SK-N-SH (cell line): ENCODE results near the gene TGFBI. TPM values are rescaled to one million over a fixed set of nuclear protein-coding genes. Genes with fewer than 3 reads are reported as not detected.

Source experiments
- CTCF ChIA-PET: fragments of 300-600, 350-600 bp; formaldehyde crosslinking; extraction: SDS; loops from one replicate; lab custom pipeline; 2021; lab: Yijun Ruan, JAX
- POLR2A ChIA-PET: fragments of 350-600 bp; sonication (Branson Sonifier 250); formaldehyde crosslinking; extraction: SDS; loops from one replicate; lab custom pipeline; 2020; ENCODE audit warnings: antibody characterized with exemption, inconsistent platforms; lab: Yijun Ruan, JAX
- DNase-seq: peaks from one replicate; pipeline ENCODE4 v3.0.0; 2012
- H2AFZ ChIP-seq: fragments of 200-600 bp; sonication (generic); 2 replicates; pipeline ENCODE4 v1.8.1; 2016; ENCODE audit warnings: antibody characterized with exemption, mild to moderate bottlenecking, low read depth
- H3F3A ChIP-seq: fragments of 200-600 bp; sonication (generic); replicated peaks from 2 replicates; pipeline ENCODE3; 2016; ENCODE audit warnings: antibody characterized with exemption, mild to moderate bottlenecking; ENCODE audit not compliant: insufficient read depth
- H3K27ac ChIP-seq, 2 experiments: fragments of 200-500 bp in 1 of 2; fragments of 200-600 bp in 1 of 2; sonication (Bioruptor generic) in 1 of 2; sonication (generic), shearing (Covaris generic) in 1 of 2; 2 replicates each; pipeline versions ENCODE4 v1.5.1 to v1.6.1; 2014 to 2016; ENCODE audit warnings: low read depth in 2 of 2, inconsistent platforms in 1 of 2, low read length in 1 of 2, mild to moderate bottlenecking in 1 of 2, mixed read lengths in 1 of 2
- H3K27me3 ChIP-seq: fragments of 200-600 bp; sonication (generic), shearing (Covaris generic); 2 replicates; pipeline ENCODE4 v1.6.1; 2016; ENCODE audit warnings: mixed run types; ENCODE audit not compliant: insufficient read depth
- H3K36me3 ChIP-seq, 2 experiments: fragments of 200-500 bp in 1 of 2; fragments of 200-600 bp in 1 of 2; sonication (Bioruptor generic) in 1 of 2; sonication (generic) in 1 of 2; replicated peaks in 1 of 2; 2 replicates each; pipeline versions ENCODE3 to v1.5.1; 2014 to 2016; ENCODE audit warnings: low read length in 1 of 2, mild to moderate bottlenecking in 1 of 2; ENCODE audit not compliant: insufficient read depth in 2 of 2, control insufficient read depth in 1 of 2
- H3K4me1 ChIP-seq, 2 experiments: fragments of 200-500 bp in 1 of 2; fragments of 200-600 bp in 1 of 2; sonication (Bioruptor generic) in 1 of 2; sonication (generic), shearing (Covaris generic) in 1 of 2; 2 replicates each; pipeline versions ENCODE4 v1.5.1 to v1.6.1; 2014 to 2016; ENCODE audit warnings: low read depth in 1 of 2, low read length in 1 of 2, mixed run types in 1 of 2; ENCODE audit not compliant: insufficient read depth in 2 of 2, control insufficient read depth in 1 of 2
- H3K4me2 ChIP-seq: fragments of 200-600 bp; sonication (generic), shearing (Covaris generic); 2 replicates; pipeline ENCODE4 v1.6.1; 2017; ENCODE audit warnings: mixed run types
- H3K4me3 ChIP-seq, 2 experiments: fragments of 200-500 bp in 1 of 2; fragments of 200-600 bp in 1 of 2; sonication (Bioruptor generic) in 1 of 2; sonication (generic), shearing (Covaris generic) in 1 of 2; 2 replicates each; pipeline versions ENCODE4 v1.5.1 to v1.8.1; 2014 to 2016; ENCODE audit warnings: low read depth in 2 of 2, inconsistent platforms in 1 of 2, low read length in 1 of 2, mild to moderate bottlenecking in 1 of 2, mixed read lengths in 1 of 2, moderate library complexity in 1 of 2
- H3K79me2 ChIP-seq: fragments of 200-600 bp; sonication (generic); 2 replicates; pipeline ENCODE4 v1.8.1; 2017; ENCODE audit warnings: mild to moderate bottlenecking; ENCODE audit not compliant: insufficient read depth
- H3K9ac ChIP-seq: fragments of 200-600 bp; sonication (generic); 2 replicates; pipeline ENCODE4 v1.6.1; 2017; ENCODE audit warnings: mixed run types
- H3K9me2 ChIP-seq: fragments of 200-600 bp; sonication (generic); 2 replicates; pipeline ENCODE4 v1.6.1; 2017; ENCODE audit warnings: mixed run types
- H3K9me3 ChIP-seq: fragments of 200-600 bp; sonication (generic); 2 replicates; pipeline ENCODE4 v1.6.1; 2017; ENCODE audit warnings: mixed run types, mild to moderate bottlenecking, moderate library complexity
- H4K20me1 ChIP-seq: fragments of 200-600 bp; sonication (generic); 2 replicates; pipeline ENCODE4 v1.6.1; 2017; ENCODE audit warnings: mild to moderate bottlenecking, mixed run types; ENCODE audit not compliant: insufficient read depth
- CHD2 ChIP-seq: fragments of 150-350 bp; IDR thresholded peaks from 2 replicates; pipeline ENCODE4 v1.6.1; 2018; ENCODE audit warnings: low read length; ENCODE audit not compliant: partially characterized antibody
- FOXJ3 ChIP-seq: sonication (generic); formaldehyde crosslinking; IDR thresholded peaks from 2 replicates; pipeline ENCODE4 v1.5.1; 2020; ENCODE audit warnings: mild to moderate bottlenecking, missing genetic modification reagents
- FOXM1 ChIP-seq: IDR thresholded peaks from 2 replicates; pipeline ENCODE4 v1.4.0; 2012; ENCODE audit warnings: low read depth, mild to moderate bottlenecking
- GABPA ChIP-seq: IDR thresholded peaks from 2 replicates; pipeline ENCODE4 v1.4.0; 2012; ENCODE audit warnings: low read depth, mild to moderate bottlenecking
- GATA2 ChIP-seq: sonication (generic); formaldehyde crosslinking; IDR thresholded peaks from 2 replicates; pipeline ENCODE4 v1.5.0; 2020; ENCODE audit warnings: mild to moderate bottlenecking, missing genetic modification reagents
- MXI1 ChIP-seq: IDR thresholded peaks from 2 replicates; pipeline ENCODE4 v1.6.1; 2012; ENCODE audit warnings: mild to moderate bottlenecking, low read depth, low read length, improper control_type of control experiment
- NFIC ChIP-seq: IDR thresholded peaks from 2 replicates; pipeline ENCODE4 v1.4.0; 2012; ENCODE audit warnings: borderline replicate concordance
- RAD21 ChIP-seq: IDR thresholded peaks from 2 replicates; pipeline ENCODE4 v1.6.1; 2012; ENCODE audit warnings: mild to moderate bottlenecking, low read length
- REST ChIP-seq: IDR thresholded peaks from 2 replicates; pipeline ENCODE4 v1.6.1; 2012; ENCODE audit warnings: mild to moderate bottlenecking, low read depth, low read length, moderate library complexity
- RFX5 ChIP-seq: IDR thresholded peaks from 2 replicates; pipeline ENCODE4 v1.6.1; 2012; ENCODE audit warnings: mild to moderate bottlenecking, improper control_type of control experiment, low read length
- RXRA ChIP-seq: IDR thresholded peaks from 2 replicates; pipeline ENCODE4 v1.4.0; 2012; ENCODE audit warnings: low read depth, mild to moderate bottlenecking, borderline replicate concordance
- SIN3A ChIP-seq: IDR thresholded peaks from 2 replicates; pipeline ENCODE4 v1.6.1; 2012; ENCODE audit warnings: low read depth, mild to moderate bottlenecking, low read length, moderate library complexity, borderline replicate concordance
- SMC3 ChIP-seq: IDR thresholded peaks from 2 replicates; pipeline ENCODE4 v1.6.1; 2012; ENCODE audit warnings: low read depth, low read length, improper control_type of control experiment
- TAF1 ChIP-seq: IDR thresholded peaks from 2 replicates; pipeline ENCODE4 v1.6.1; 2012; ENCODE audit warnings: low read depth, mild to moderate bottlenecking, low read length, moderate library complexity, borderline replicate concordance
- YY1 ChIP-seq: IDR thresholded peaks from 2 replicates; pipeline ENCODE4 v1.4.0; 2012; ENCODE audit warnings: low read depth, mild to moderate bottlenecking
- WGBS: methylation state at CpG from one replicate; pipeline ENCODE4 v1.1.6; 2017; ENCODE audit warnings: low lambda C conversion rate; 5-methylcytosine and 5-hydroxymethylcytosine counted together
- polyA plus RNA-seq, 3 experiments: library from polyadenylated mRNA; depleted of rRNA; stranded (reverse); fragments of >200 nt; gene quantifications; 2 replicates each; pipeline ENCODE4 v1.2.3, GENCODE V29; 2012
- TF ChIP-seq, protein P1 (sequence below): fragments of 200-600 bp; sonication (generic); IDR thresholded peaks from 2 replicates; pipeline ENCODE4 v1.6.1; 2017; ENCODE audit warnings: antibody characterized with exemption, mild to moderate bottlenecking, moderate library complexity
- TF ChIP-seq, protein P2 (sequence below): IDR thresholded peaks from 2 replicates; pipeline ENCODE4 v1.4.0; 2012; ENCODE audit warnings: low read depth
- TF ChIP-seq, protein P3 (sequence below): IDR thresholded peaks from 2 replicates; pipeline ENCODE4; 2012
- TF ChIP-seq, protein P4 (sequence below): fragments of 150-350 bp; IDR thresholded peaks from 2 replicates; pipeline ENCODE4 v1.6.1; 2017; ENCODE audit warnings: antibody characterized with exemption, low read length, low read depth, borderline replicate concordance

TGFBI gene
- polyA plus RNA-seq, 1 of the 3 experiments (the other 2 are of a cell fraction) = 2,678 TPM

- Histone ChIP-seq H3K4me1 (no peaks in the 10 kb centered on the region), H3K9me2 (no peaks in the 10 kb centered on the region), H3K36me3 (no peaks in the 10 kb centered on the region), H3K27ac (no peak overlapping the region), H3K9me3 (no peaks in the 10 kb centered on the region), H3K4me2 (no peak overlapping the region), H3K79me2 (no peaks in the 10 kb centered on the region), H2AFZ (no peak overlapping the region), H3K4me3 (no peak overlapping the region), H3K9ac (no peak overlapping the region), H3K27me3 (no peaks in the 10 kb centered on the region), H4K20me1 (no peaks in the 10 kb centered on the region), H3F3A (no peaks in the 10 kb centered on the region)
- DNase-seq = no peak
- ChIA-PET POLR2A (no interaction called here), CTCF (interaction anchor here (0.9 kb wide), 1 partner anchor 11 kb away, joined by 3 read pairs; no protein-coding TSS in a partner anchor)
- TF ChIP-seq, protein P1, sequence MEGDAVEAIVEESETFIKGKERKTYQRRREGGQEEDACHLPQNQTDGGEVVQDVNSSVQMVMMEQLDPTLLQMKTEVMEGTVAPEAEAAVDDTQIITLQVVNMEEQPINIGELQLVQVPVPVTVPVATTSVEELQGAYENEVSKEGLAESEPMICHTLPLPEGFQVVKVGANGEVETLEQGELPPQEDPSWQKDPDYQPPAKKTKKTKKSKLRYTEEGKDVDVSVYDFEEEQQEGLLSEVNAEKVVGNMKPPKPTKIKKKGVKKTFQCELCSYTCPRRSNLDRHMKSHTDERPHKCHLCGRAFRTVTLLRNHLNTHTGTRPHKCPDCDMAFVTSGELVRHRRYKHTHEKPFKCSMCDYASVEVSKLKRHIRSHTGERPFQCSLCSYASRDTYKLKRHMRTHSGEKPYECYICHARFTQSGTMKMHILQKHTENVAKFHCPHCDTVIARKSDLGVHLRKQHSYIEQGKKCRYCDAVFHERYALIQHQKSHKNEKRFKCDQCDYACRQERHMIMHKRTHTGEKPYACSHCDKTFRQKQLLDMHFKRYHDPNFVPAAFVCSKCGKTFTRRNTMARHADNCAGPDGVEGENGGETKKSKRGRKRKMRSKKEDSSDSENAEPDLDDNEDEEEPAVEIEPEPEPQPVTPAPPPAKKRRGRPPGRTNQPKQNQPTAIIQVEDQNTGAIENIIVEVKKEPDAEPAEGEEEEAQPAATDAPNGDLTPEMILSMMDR = no peak
- TF ChIP-seq YY1 = no peak
- peak; percentile 85 for TF ChIP-seq REST
- 73% methylated on average over 7 of the region's 7 CpGs for WGBS
Observed at GRCh38 chr5:136089791-136090190, 61.0 kb downstream of the TGFBI start.

GRCh38 chr5:136090319-136090718, 61.5 kb downstream of the TGFBI start:
- Histone ChIP-seq H4K20me1 (no peaks in the 10 kb centered on the region), H2AFZ (no peak overlapping the region), H3K4me3 (no peak overlapping the region), H3K27me3 (no peaks in the 10 kb centered on the region), H3K36me3 (no peaks in the 10 kb centered on the region), H3K9me3 (no peaks in the 10 kb centered on the region), H3K27ac (no peak overlapping the region), H3K79me2 (no peaks in the 10 kb centered on the region), H3K4me2 (no peak overlapping the region), H3K4me1 (no peaks in the 10 kb centered on the region), H3F3A (no peaks in the 10 kb centered on the region), H3K9me2 (no peaks in the 10 kb centered on the region), H3K9ac (no peak overlapping the region)
- no peak for DNase-seq
- 87% methylated on average over 4 of the region's 4 CpGs for WGBS
- CTCF ChIA-PET = interaction anchor here (0.9 kb wide), 1 partner anchor 11 kb away, joined by 3 read pairs; no protein-coding TSS in a partner anchor
- POLR2A ChIA-PET = no interaction called here
- TF ChIP-seq YY1 = no peak
- TF ChIP-seq FOXJ3 (CRISPR knock-in tag) = no peak
- TF ChIP-seq RXRA = no peak
- no peak for TF ChIP-seq RAD21
- TF ChIP-seq, protein P2, sequence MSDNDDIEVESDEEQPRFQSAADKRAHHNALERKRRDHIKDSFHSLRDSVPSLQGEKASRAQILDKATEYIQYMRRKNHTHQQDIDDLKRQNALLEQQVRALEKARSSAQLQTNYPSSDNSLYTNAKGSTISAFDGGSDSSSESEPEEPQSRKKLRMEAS = no peak
- TF ChIP-seq, protein P3, sequence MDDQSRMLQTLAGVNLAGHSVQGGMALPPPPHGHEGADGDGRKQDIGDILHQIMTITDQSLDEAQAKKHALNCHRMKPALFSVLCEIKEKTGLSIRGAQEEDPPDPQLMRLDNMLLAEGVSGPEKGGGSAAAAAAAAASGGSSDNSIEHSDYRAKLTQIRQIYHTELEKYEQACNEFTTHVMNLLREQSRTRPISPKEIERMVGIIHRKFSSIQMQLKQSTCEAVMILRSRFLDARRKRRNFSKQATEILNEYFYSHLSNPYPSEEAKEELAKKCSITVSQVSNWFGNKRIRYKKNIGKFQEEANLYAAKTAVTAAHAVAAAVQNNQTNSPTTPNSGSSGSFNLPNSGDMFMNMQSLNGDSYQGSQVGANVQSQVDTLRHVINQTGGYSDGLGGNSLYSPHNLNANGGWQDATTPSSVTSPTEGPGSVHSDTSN = no peak
- no peak for TF ChIP-seq SMC3
- no peak for TF ChIP-seq NFIC
- TF ChIP-seq, protein P4, sequence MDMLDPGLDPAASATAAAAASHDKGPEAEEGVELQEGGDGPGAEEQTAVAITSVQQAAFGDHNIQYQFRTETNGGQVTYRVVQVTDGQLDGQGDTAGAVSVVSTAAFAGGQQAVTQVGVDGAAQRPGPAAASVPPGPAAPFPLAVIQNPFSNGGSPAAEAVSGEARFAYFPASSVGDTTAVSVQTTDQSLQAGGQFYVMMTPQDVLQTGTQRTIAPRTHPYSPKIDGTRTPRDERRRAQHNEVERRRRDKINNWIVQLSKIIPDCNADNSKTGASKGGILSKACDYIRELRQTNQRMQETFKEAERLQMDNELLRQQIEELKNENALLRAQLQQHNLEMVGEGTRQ = no peak
- TF ChIP-seq GATA2 (CRISPR knock-in tag) = no peak
- no peak for TF ChIP-seq FOXM1
- TF ChIP-seq CHD2 = no peak
- no peak for TF ChIP-seq SIN3A
- TF ChIP-seq TAF1 = no peak
- no peak for TF ChIP-seq RFX5
- no peak for TF ChIP-seq GABPA
- no peak for TF ChIP-seq MXI1
